GM18508 (cell line): Measurements from ENCODE around the gene CADPS2.

ENCODE experiments used
- ATAC-seq: cut with Tn5 transposase; IDR thresholded peaks from one replicate; pipeline ENCODE4 v1.9.1; 2021; ENCODE audit warnings: moderate number of reproducible peaks; ENCODE audit not compliant: insufficient read depth, unreplicated experiment

CADPS2 gene

GRCh38 chr7:122553761-122554160, 332.5 kb downstream of the CADPS2 start:
- ATAC-seq: no peak

GRCh38 chr7:122552769-122553168, 333.5 kb downstream of the CADPS2 start:
- ATAC-seq: no peak

DNA sequence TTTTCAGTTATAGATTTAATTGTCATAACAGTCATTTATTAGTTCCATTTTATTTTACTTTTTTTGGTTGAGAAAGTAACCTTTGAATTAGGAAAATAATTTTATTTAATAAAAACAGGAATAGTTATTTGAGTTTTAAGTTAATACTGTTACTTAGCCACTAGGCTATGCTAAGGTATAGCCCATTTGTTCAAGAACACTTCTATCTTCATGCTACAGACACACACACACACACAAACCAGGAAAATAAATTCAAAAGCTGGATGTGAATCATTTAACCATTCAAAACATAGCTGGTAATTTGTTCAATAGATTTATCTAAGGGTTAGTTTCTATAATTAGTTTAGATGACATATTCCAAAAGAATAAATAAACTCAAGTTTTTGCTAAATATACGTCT, 335.7 kb downstream of the CADPS2 start:
- no peak for ATAC-seq

GRCh38 chr7:122549578-122549977, 336.7 kb downstream of the CADPS2 start:
- no peak for ATAC-seq

- ATAC-seq: no peak
Measured at GRCh38 chr7:122546496-122546895, 339.8 kb downstream of the CADPS2 start.

DNA sequence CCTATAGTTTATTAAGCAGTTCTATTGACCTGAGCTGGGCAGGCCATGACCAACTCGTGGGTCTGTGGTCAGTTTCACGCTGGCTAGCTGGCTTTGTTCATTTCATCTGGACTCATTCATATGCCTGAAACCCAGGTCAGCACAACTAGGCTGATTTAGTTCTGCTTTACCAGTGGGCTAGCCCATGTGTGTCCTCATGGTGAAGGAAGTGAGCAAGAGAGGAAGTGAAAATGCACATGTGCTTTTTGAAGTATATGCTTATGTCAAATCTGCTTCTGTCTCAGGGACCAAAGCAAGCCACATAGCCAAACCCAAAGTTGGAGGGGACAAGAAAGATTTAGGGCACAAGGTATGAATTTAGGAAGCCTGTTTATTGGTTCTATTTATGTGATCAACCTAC, 341.8 kb downstream of the CADPS2 start:
- peak; percentile 89 for ATAC-seq

- ATAC-seq: no peak
Measured at GRCh38 chr7:122543891-122544290, 342.4 kb downstream of the CADPS2 start.

DNA sequence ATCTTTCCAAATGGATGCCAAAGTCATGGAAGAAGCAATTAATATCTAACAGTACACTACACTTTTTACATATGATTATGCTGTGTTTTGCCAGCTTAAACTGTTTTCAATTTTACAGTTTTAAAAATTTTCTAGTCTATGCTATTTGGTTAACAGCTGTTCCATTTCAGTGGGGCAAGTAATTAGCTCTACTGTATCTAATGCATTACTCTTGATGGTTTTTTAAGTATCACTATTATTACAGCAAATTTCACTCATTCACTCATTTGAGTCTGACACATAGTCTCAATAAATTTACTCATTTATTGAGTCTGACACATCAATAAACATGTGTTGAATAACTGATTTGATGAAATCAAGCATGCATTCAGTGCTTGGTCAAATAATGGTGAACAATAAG, 343.1 kb downstream of the CADPS2 start:
- no peak for ATAC-seq

GRCh38 chr7:122535086-122535485, 351.2 kb downstream of the CADPS2 start:
- no peak for ATAC-seq

DNA sequence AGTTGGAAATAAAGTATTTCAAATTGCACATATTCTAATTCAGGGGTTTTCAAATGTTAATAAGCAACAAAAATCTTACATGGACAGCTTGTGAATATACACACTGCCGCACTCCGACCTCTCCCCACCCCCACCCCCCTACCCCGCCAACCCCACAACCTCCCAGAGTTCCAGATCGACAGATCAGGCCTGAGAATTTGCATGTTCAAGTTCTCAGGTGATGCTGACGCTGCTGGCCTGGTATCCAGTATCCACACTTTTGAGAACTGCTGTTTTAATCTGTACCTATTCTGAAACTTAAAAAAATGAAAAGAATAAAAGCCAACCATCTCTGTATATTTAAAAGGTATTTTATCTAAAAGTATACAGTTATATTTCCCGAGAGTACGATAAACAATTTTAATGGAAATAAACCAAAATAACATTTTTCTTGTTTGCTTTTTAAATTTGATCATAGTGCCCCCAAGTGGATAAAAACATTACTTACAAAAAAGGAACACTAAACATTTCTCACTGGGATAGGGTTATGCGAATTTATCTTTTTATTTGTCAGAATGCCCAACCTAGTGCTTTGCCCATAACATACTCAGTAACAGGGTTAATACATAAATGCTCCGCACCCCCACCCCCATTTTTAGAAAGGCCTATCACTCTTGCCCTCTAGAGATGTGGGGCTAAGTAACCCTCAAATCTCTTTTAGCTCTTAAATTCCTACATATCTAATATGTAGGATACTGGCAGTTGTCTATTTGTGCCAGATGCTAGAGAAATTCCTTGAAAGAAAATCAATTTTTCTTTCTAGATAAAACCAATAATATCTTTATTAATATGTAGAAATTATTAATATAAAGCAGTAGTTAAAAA, 353.6 kb downstream of the CADPS2 start:
- no peak for ATAC-seq

GRCh38 chr7:122528879-122529481, 357.3 kb downstream of the CADPS2 start:
- no peak for ATAC-seq

DNA sequence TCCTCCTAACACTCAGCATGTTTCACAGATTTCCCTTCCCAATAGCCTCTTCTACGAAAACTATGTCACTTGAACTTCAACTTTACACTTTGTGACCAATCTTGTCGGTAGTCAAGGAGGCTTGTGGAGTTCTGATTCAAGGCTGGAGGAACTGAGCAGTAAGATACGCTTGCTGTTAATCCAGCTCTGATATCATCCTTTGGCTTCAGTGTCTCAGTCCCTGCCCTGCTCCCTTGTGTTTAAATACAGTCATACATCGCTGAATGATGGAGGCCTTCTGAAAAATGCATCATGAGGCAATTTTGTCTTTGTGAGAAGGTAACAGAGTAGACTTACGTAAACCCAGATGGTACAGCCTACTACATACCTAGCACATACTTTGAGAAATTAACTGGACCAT, 360.9 kb downstream of the CADPS2 start:
- ATAC-seq: no peak

- ATAC-seq: no peak
Measured at GRCh38 chr7:122521767-122522166, 364.5 kb downstream of the CADPS2 start.

- ATAC-seq: no peak
Measured at GRCh38 chr7:122520971-122521555, 365.2 kb downstream of the CADPS2 start.

DNA sequence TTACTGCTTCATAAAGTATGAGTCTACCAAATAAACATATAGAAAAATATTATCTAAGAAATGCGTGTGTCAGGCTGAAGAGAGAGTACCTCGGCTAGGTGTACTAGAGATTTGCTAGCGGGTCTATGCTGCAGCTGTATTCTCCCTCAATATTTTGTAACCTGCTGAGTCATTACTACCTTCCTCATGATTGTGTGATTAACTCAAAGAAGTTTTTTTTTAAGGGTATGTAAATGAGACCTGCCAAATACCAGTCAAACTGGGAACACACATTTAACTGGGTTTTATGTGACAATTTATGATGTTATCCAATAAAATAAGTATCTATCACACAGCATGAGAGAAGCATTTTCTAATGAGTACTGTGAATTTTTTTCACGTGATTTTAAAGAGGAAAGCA, 367.8 kb downstream of the CADPS2 start:
- no peak for ATAC-seq

- no peak for ATAC-seq
Measured at GRCh38 chr7:122517576-122517975, 368.7 kb downstream of the CADPS2 start.

DNA sequence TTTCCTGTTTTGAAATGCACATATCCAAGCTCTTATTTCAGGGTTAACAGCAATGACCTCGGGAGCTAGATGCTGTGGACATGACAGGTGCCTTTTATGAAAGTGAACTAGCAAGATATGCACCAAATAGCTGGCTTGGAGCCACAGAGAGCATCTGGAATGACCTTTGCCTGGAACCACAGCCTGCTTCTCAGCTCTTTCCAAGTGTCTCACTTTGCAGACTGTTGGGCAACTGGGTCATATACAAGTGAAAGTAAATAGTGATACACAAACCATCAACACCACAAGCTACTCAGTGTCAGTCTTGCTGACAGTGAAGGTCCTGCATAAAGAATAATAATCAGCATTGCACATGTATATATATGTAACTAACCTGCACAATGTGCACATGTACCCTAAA, 370.9 kb downstream of the CADPS2 start:
- ATAC-seq: no peak

DNA sequence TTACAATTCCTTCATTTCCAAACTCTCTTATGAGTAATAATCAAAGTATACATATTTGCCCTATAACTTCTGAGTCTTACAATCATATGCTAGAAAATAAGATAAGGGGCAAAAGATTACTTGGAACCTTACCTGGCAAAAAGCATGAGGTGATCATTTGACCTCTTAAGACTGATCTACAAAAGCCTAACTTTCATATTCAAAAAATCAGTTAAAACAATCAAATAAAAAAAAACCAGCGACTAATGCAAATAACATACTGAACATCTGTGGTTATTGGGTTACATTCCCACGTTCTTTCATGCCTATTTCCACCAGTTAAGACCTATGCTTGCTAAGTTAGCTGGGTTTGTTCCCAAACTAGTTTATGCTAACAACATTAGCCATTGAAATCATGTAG, 375.0 kb downstream of the CADPS2 start:
- no peak for ATAC-seq

- no peak for ATAC-seq
Measured at GRCh38 chr7:122507591-122507990, 378.7 kb downstream of the CADPS2 start.

DNA sequence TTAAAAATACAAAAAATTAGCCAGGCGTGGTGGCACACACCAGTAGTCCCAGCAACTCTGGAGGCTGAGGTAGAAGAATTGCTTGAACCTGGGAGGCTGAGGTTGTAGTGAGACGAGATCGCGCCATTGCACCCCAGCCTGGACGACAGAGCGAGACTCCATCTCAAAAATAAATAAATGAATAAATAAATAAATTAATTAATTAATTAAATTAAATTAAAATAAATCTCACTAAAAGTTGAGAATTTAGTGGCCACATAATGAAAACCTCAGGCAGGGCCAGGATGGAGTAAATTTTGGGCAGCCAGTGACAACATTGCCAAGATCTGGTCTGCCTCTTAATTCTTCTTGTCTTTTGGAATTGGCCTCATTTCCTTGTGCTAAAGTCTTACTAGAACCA, 394.3 kb downstream of the CADPS2 start:
- no peak for ATAC-seq

GRCh38 chr7:122488241-122488640, 398.0 kb downstream of the CADPS2 start:
- ATAC-seq: no peak

DNA sequence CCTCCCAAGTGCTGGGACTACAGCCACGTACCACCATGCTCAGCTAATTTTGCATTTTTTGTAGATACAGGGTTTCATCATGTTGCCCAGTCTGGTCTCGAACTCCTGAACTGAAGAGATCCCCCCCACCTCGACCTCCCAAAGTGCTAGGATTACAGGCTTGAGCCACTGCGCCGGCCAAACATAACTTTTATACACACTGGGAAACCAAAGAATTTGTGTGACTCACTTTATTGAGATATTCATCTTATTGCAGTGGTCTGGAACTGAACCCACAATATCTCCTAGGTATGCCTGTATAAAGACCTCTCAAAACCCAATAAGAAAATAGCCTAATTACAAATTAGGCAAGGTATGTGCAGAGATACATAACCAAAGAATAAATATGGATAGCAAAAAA, 399.1 kb downstream of the CADPS2 start:
- ATAC-seq: no peak
